DOHH2 (cell line): Measurements from ENCODE around the gene SUB1.

Experiments used
- H3F3A ChIP-seq: fragments of 200-600 bp; sonication (generic), shearing (Covaris generic); 2 replicates; pipeline ENCODE4 v1.6.0; 2016; ENCODE audit warnings: antibody characterized with exemption, mild to moderate bottlenecking; ENCODE audit not compliant: control insufficient read depth, insufficient read depth
- H3K27ac ChIP-seq: fragments of 200-600 bp; sonication (generic); 2 replicates; pipeline ENCODE4 v1.5.1; 2014; ENCODE audit warnings: low read depth, mild to moderate bottlenecking, low read length, moderate library complexity
- H3K27me3 ChIP-seq: fragments of 200-600 bp; sonication (generic); 2 replicates; pipeline ENCODE4 v1.6.1; 2014; ENCODE audit warnings: mild to moderate bottlenecking, low read length, mixed read lengths; ENCODE audit not compliant: control insufficient read depth
- H3K36me3 ChIP-seq: fragments of 200-600 bp; sonication (generic); 2 replicates; pipeline ENCODE4 v1.6.1; 2014; ENCODE audit warnings: mild to moderate bottlenecking, low read length, moderate library complexity, mixed read lengths; ENCODE audit not compliant: control insufficient read depth
- H3K4me1 ChIP-seq: fragments of 200-600 bp; sonication (generic); 2 replicates; pipeline ENCODE4 v1.6.1; 2014; ENCODE audit warnings: mild to moderate bottlenecking, low read length, mixed read lengths; ENCODE audit not compliant: control insufficient read depth
- H3K4me2 ChIP-seq: fragments of 200-600 bp; sonication (generic); 2 replicates; pipeline ENCODE4 v1.6.0; 2014; ENCODE audit warnings: mild to moderate bottlenecking, low read length, moderate library complexity
- H3K4me3 ChIP-seq: fragments of 200-600 bp; sonication (generic); 2 replicates; pipeline ENCODE4 v1.5.1; 2014; ENCODE audit warnings: mild to moderate bottlenecking, low read length, mixed read lengths
- H3K79me2 ChIP-seq: fragments of 200-600 bp; sonication (generic); 2 replicates; pipeline ENCODE4 v1.6.1; 2014; ENCODE audit warnings: mild to moderate bottlenecking, low read length, mixed read lengths; ENCODE audit not compliant: control insufficient read depth
- H3K9me2 ChIP-seq: fragments of 200-600 bp; sonication (generic); replicated peaks from 2 replicates; pipeline ENCODE4 v1.6.1; 2014; ENCODE audit warnings: mild to moderate bottlenecking, low read length, mixed read lengths; ENCODE audit not compliant: control insufficient read depth
- H3K9me3 ChIP-seq: fragments of 200-600 bp; sonication (generic); 2 replicates; pipeline ENCODE4 v1.6.1; 2014; ENCODE audit warnings: antibody characterized with exemption, low read length, mixed read lengths; ENCODE audit not compliant: control insufficient read depth, insufficient read depth
- H4K20me1 ChIP-seq: fragments of 200-600 bp; sonication (generic); 2 replicates; pipeline ENCODE4 v1.6.0; 2014; ENCODE audit warnings: low read depth, mild to moderate bottlenecking, antibody characterized with exemption, low read length, moderate library complexity; ENCODE audit not compliant: control insufficient read depth, insufficient read depth
- CTCF ChIP-seq: fragments of 200-600 bp; sonication (generic); IDR thresholded peaks from one replicate; pipeline ENCODE4 v1.5.1; 2014; ENCODE audit warnings: antibody characterized with exemption, mild to moderate bottlenecking, low read depth, low read length; ENCODE audit not compliant: poor library complexity, severe bottlenecking
- EZH2phosphoT487 ChIP-seq: fragments of 200-600 bp; sonication (generic); IDR thresholded peaks from 2 replicates; pipeline ENCODE4 v1.6.1; 2017; ENCODE audit warnings: borderline replicate concordance, mild to moderate bottlenecking, antibody characterized with exemption, low read length, moderate library complexity, mixed read lengths

SUB1 gene

GRCh38 chr5:32589942-32590869 is 4.8 kb downstream of the SUB1 start:
- peaks cover 34% of the 10 kb centered on the region for H3K36me3 ChIP-seq
- peaks cover 21% of the 10 kb centered on the region for H3K79me2 ChIP-seq
- H3K27me3 ChIP-seq: 0 out of 2 replicates have a peak, but pooled peaks cover 7% of the 10 kb centered on the region
- H3K4me2 ChIP-seq: peak overlapping the region; percentile 21; the same call in 1 of the 2 replicates
- peaks cover 25% of the 10 kb centered on the region for H4K20me1 ChIP-seq
- H3K9me2 ChIP-seq: no peaks in the 10 kb centered on the region
- peaks cover 19% of the 10 kb centered on the region for H3K4me1 ChIP-seq
- TF ChIP-seq CTCF (peak; percentile 49), EZH2phosphoT487 (no peak)
- peaks cover 16% of the 10 kb centered on the region for H3F3A ChIP-seq
- no peak overlapping the region for H3K4me3 ChIP-seq
- H3K27ac ChIP-seq: no peak overlapping the region
- H3K9me3 ChIP-seq: no peaks in the 10 kb centered on the region

DNA sequence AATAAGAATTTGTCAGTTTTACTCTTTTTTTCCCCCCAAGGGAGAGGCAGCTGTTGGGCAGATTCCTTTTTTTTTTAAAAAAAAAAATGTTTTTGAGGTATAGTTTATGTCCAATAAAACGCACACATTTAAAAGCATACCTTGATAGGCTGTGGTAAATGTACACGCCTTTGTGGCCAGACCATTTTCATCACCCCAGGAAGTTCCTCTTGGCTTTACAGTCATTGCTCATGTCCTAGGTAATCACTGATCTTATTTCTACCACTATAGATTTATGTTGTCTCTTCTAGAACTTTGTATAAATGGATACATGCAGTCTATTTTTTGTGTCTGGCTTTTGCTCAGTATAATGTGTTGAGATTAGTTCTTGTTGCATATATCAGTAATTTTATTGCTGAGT is 9.8 kb downstream of the SUB1 start:
- Histone ChIP-seq H3K79me2 (no peaks in the 10 kb centered on the region), H4K20me1 (0 out of 2 replicates have a peak, but pooled peaks cover 3% of the 10 kb centered on the region), H3K4me3 (no peak overlapping the region)

GRCh38 chr5:32597041-32597629 is 11.8 kb downstream of the SUB1 start:
- no peaks in the 10 kb centered on the region for H3K9me3 ChIP-seq
- no peaks in the 10 kb centered on the region for H3K9me2 ChIP-seq
- H3K4me2 ChIP-seq: no peak overlapping the region
- H3F3A ChIP-seq: no peaks in the 10 kb centered on the region
- H3K27me3 ChIP-seq: no peaks in the 10 kb centered on the region
- H3K4me3 ChIP-seq: no peak overlapping the region
- no peaks in the 10 kb centered on the region for H3K79me2 ChIP-seq
- TF ChIP-seq CTCF (no peak), EZH2phosphoT487 (no peak)
- H3K36me3 ChIP-seq: peaks cover 54% of the 10 kb centered on the region
- no peaks in the 10 kb centered on the region for H3K4me1 ChIP-seq
- no peak overlapping the region for H3K27ac ChIP-seq
- H4K20me1 ChIP-seq: 0 out of 2 replicates have a peak, but pooled peaks cover 3% of the 10 kb centered on the region

More for the DNA sequence above, 9.8 kb downstream of the SUB1 start:
- Histone ChIP-seq H3K27me3 (no peaks in the 10 kb centered on the region), H3F3A (no peaks in the 10 kb centered on the region), H3K9me3 (no peaks in the 10 kb centered on the region), H3K27ac (no peak overlapping the region), H3K4me1 (no peaks in the 10 kb centered on the region), H3K36me3 (peaks cover 58% of the 10 kb centered on the region), H3K4me2 (no peak overlapping the region), H3K9me2 (no peaks in the 10 kb centered on the region)
- no peak for TF ChIP-seq EZH2phosphoT487
- TF ChIP-seq CTCF: no peak
